H1 (cell line): ENCODE measurements around the gene ZBTB7B. TPM values are rescaled to one million over a fixed set of nuclear protein-coding genes. Genes with fewer than 3 reads are reported as not detected.
A peak's percentile ranks its signal among the peaks of the same experiment; 100 is the strongest.

ENCODE experiments used
- CTCF ChIA-PET: fragments of 300-600 bp; sonication (Branson Sonifier 250); formaldehyde crosslinking; loops from one replicate; lab custom pipeline; 2021; ENCODE audit not compliant: partially characterized antibody; lab: Charles Lee
- POLR2A ChIA-PET: fragments of 300-600 bp; sonication (Branson Sonifier 250); formaldehyde crosslinking; loops from one replicate; lab custom pipeline; 2021; ENCODE audit warnings: inconsistent platforms; ENCODE audit not compliant: partially characterized antibody; lab: Charles Lee
- DNase-seq, 2 experiments: peaks; one replicate each; pipeline versions ENCODE4 v3.0.0 to v3.0.0-alpha.2; 2010 to 2022; ENCODE audit warnings: low spot score in 2 of 2, low read depth in 1 of 2, mixed read lengths in 1 of 2
- FAIRE-seq: peaks from 2 replicates; lab custom pipeline; 2011; peaks lifted over from hg19 to GRCh38; lab: Jason Lieb, UNC
- H2AFZ ChIP-seq: 2 replicates; pipeline ENCODE4 v1.8.1; 2012; ENCODE audit warnings: low read length, inconsistent platforms
- H2AK5ac ChIP-seq: 2 replicates; pipeline ENCODE4 v1.6.1; 2013; ENCODE audit warnings: low read depth, low read length
- H2BK120ac ChIP-seq: replicated peaks from 2 replicates; pipeline ENCODE3; 2013; ENCODE audit warnings: low read depth, low read length, inconsistent platforms
- H2BK12ac ChIP-seq: 2 replicates; pipeline ENCODE4 v1.6.1; 2013; ENCODE audit warnings: low read depth, low read length
- H2BK15ac ChIP-seq: 2 replicates; pipeline ENCODE4 v1.6.1; 2013; ENCODE audit warnings: low read length
- H2BK20ac ChIP-seq: 2 replicates; pipeline ENCODE4 v1.6.1; 2013; ENCODE audit warnings: low read length
- H2BK5ac ChIP-seq: 2 replicates; pipeline ENCODE4 v1.6.1; 2013; ENCODE audit warnings: low read depth, low read length
- H3K14ac ChIP-seq: 2 replicates; pipeline ENCODE4 v1.6.1; 2013; ENCODE audit warnings: inconsistent platforms; ENCODE audit not compliant: insufficient read length
- H3K18ac ChIP-seq: 2 replicates; pipeline ENCODE4 v1.6.1; 2013; ENCODE audit warnings: low read length; ENCODE audit errors: extremely low read depth
- H3K23ac ChIP-seq: 2 replicates; pipeline ENCODE4 v1.6.1; 2013; ENCODE audit warnings: inconsistent platforms; ENCODE audit not compliant: insufficient read length
- H3K23me2 ChIP-seq: 2 replicates; pipeline ENCODE4 v1.6.1; 2013; ENCODE audit warnings: low read depth, low read length
- H3K27ac ChIP-seq: 2 replicates; pipeline ENCODE4 v1.6.1; 2011; ENCODE audit warnings: low read depth, low read length, inconsistent platforms
- H3K27me3 ChIP-seq, 4 experiments: replicated peaks in 1 of 4; 1 replicate in 1 of 4; 2 replicates in 3 of 4; pipeline versions ENCODE4 v1.6.1 to v1.8.1; 2011 to 2013; ENCODE audit warnings: low read length in 3 of 4, mild to moderate bottlenecking in 3 of 4, inconsistent platforms in 2 of 4, mixed read lengths in 2 of 4, moderate library complexity in 1 of 4; ENCODE audit not compliant: control insufficient read depth in 3 of 4, insufficient read depth in 3 of 4; ENCODE audit errors: extremely low read depth in 1 of 4
- H3K36me3 ChIP-seq, 4 experiments: 2 replicates each; pipeline versions ENCODE4 v1.6.1 to v1.8.1; 2011 to 2013; ENCODE audit warnings: mild to moderate bottlenecking in 4 of 4, low read length in 3 of 4, moderate library complexity in 2 of 4, control low read depth in 1 of 4, inconsistent platforms in 1 of 4; ENCODE audit not compliant: insufficient read depth in 4 of 4, control insufficient read depth in 2 of 4
- H3K4ac ChIP-seq: replicated peaks from 2 replicates; pipeline ENCODE3; 2013; ENCODE audit warnings: low read length, low read depth, mixed read lengths, inconsistent platforms; ENCODE audit not compliant: insufficient read length
- H3K4me1 ChIP-seq, 4 experiments: replicated peaks in 1 of 4; 1 replicate in 1 of 4; 2 replicates in 3 of 4; pipeline versions ENCODE4 v1.6.1 to v1.8.1; 2011 to 2013; ENCODE audit warnings: low read length in 3 of 4, inconsistent platforms in 2 of 4, mixed read lengths in 1 of 4; ENCODE audit not compliant: insufficient read depth in 4 of 4, control insufficient read depth in 3 of 4
- H3K4me2 ChIP-seq, 2 experiments: 2 replicates each; pipeline versions ENCODE4 v1.6.1 to v1.8.1; 2011 to 2013; ENCODE audit warnings: low read depth in 2 of 2, low read length in 2 of 2, control low read depth in 1 of 2, inconsistent platforms in 1 of 2, mild to moderate bottlenecking in 1 of 2; ENCODE audit not compliant: insufficient read depth in 1 of 2
- H3K4me3 ChIP-seq, 4 experiments: fragments of 200-600, 300-600 bp in 1 of 4; sonication (generic), shearing (Covaris generic), sonication (Bioruptor Twin) in 1 of 4; 2 replicates each; pipeline versions ENCODE4 v1.5.1 to v1.8.1; 2011 to 2016; ENCODE audit warnings: low read length in 4 of 4, low read depth in 3 of 4, control low read depth in 2 of 4, inconsistent platforms in 2 of 4, mild to moderate bottlenecking in 2 of 4, mixed read lengths in 1 of 4, moderate library complexity in 1 of 4; ENCODE audit not compliant: insufficient read depth in 2 of 4; ENCODE audit errors: extremely low read depth in 1 of 4
- H3K56ac ChIP-seq: replicated peaks from 2 replicates; pipeline ENCODE3; 2013; ENCODE audit warnings: low read depth, mild to moderate bottlenecking, mixed read lengths, low read length, inconsistent platforms; ENCODE audit not compliant: insufficient read length
- H3K79me1 ChIP-seq: 2 replicates; pipeline ENCODE4 v1.6.1; 2013; ENCODE audit warnings: low read depth, low read length, control low read depth
- H3K79me2 ChIP-seq, 2 experiments: 2 replicates each; pipeline versions ENCODE4 v1.6.1 to v1.8.1; 2012 to 2013; ENCODE audit warnings: low read length in 2 of 2, mild to moderate bottlenecking in 2 of 2, inconsistent platforms in 1 of 2; ENCODE audit not compliant: insufficient read depth in 2 of 2, control insufficient read depth in 1 of 2
- H3K9ac ChIP-seq, 4 experiments: replicated peaks in 1 of 4; 1 replicate in 1 of 4; 2 replicates in 3 of 4; pipeline versions ENCODE4 v1.6.1 to v1.8.1; 2011 to 2013; ENCODE audit warnings: low read depth in 3 of 4, low read length in 3 of 4, control low read depth in 2 of 4, mild to moderate bottlenecking in 2 of 4, moderate library complexity in 2 of 4, inconsistent platforms in 1 of 4; ENCODE audit errors: extremely low read depth in 1 of 4
- H3K9me3 ChIP-seq, 2 experiments: 2 replicates each; pipeline versions ENCODE4 v1.6.1 to v1.8.1; 2012 to 2013; ENCODE audit warnings: mild to moderate bottlenecking in 2 of 2, moderate library complexity in 2 of 2, control low read depth in 1 of 2, inconsistent platforms in 1 of 2, low read depth in 1 of 2, low read length in 1 of 2, mixed read lengths in 1 of 2; ENCODE audit not compliant: insufficient read depth in 2 of 2
- H4K20me1 ChIP-seq, 2 experiments: replicated peaks in 1 of 2; 2 replicates each; pipeline versions ENCODE3 to v1.8.1; 2011 to 2013; ENCODE audit warnings: inconsistent platforms in 2 of 2, low read length in 2 of 2, mild to moderate bottlenecking in 1 of 2; ENCODE audit not compliant: insufficient read depth in 2 of 2, control insufficient read depth in 1 of 2
- H4K5ac ChIP-seq: 2 replicates; pipeline ENCODE4 v1.6.1; 2013; ENCODE audit warnings: low read length, low read depth, mixed read lengths, inconsistent platforms; ENCODE audit not compliant: insufficient read length
- H4K8ac ChIP-seq: 2 replicates; pipeline ENCODE4 v1.8.0; 2013; ENCODE audit warnings: mild to moderate bottlenecking, moderate library complexity, low read length, inconsistent platforms; ENCODE audit not compliant: insufficient read depth; ENCODE audit errors: extremely low read depth
- H4K91ac ChIP-seq: replicated peaks from 2 replicates; pipeline ENCODE3; 2013; ENCODE audit warnings: low read length, mixed read lengths, inconsistent platforms; ENCODE audit not compliant: insufficient read length
- ATF2 ChIP-seq: IDR thresholded peaks from 2 replicates; pipeline ENCODE4 v1.6.1; 2012; ENCODE audit warnings: low read length, inconsistent platforms
- CEBPB ChIP-seq: IDR thresholded peaks from 2 replicates; pipeline ENCODE4 v1.6.1; 2012; ENCODE audit warnings: low read depth, low read length
- FOSL1 ChIP-seq: IDR thresholded peaks from 2 replicates; pipeline ENCODE4 v1.6.1; 2011; ENCODE audit warnings: mild to moderate bottlenecking, low read depth, low read length, moderate library complexity; ENCODE audit not compliant: insufficient read depth
- HDAC6 ChIP-seq: IDR thresholded peaks from one replicate; pipeline ENCODE4 v1.7.1; 2012; ENCODE audit warnings: low read depth, mild to moderate bottlenecking, inconsistent platforms, low read length, moderate library complexity
- POLR2A ChIP-seq, 2 experiments: IDR thresholded peaks; 1 replicate in 1 of 2; 2 replicates in 1 of 2; pipeline ENCODE4 v1.6.1; 2011; ENCODE audit warnings: low read depth in 2 of 2, low read length in 2 of 2, mild to moderate bottlenecking in 2 of 2; ENCODE audit errors: control extremely low read depth in 1 of 2
- POLR2AphosphoS5 ChIP-seq: IDR thresholded peaks from 2 replicates; pipeline ENCODE4 v1.6.1; 2011; ENCODE audit warnings: low read depth, low read length
- SIN3A ChIP-seq, 2 experiments: IDR thresholded peaks in 1 of 2; conservative IDR thresholded peaks in 1 of 2; 2 replicates each; pipeline ENCODE4 v1.6.1; 2011 to 2012; ENCODE audit warnings: low read length in 2 of 2, improper control_type of control experiment in 1 of 2, low read depth in 1 of 2, mild to moderate bottlenecking in 1 of 2
- WGBS, 2 experiments: shearing (Covaris generic) in 1 of 2; methylation state at CpG; one replicate each; pipeline versions ENCODE4 v1.1.6 to v1.1.7; 2013 to 2015; ENCODE audit warnings: low lambda C conversion rate in 2 of 2, mixed read lengths in 2 of 2, inconsistent platforms in 1 of 2, low coverage in 1 of 2, missing lambda C conversion rate in 1 of 2; ENCODE audit not compliant: insufficient replicate concordance in 2 of 2, insufficient coverage in 1 of 2, insufficient read length in 1 of 2; ENCODE audit errors: extremely low coverage in 1 of 2, missing lambda C conversion rate in 1 of 2; 5-methylcytosine and 5-hydroxymethylcytosine counted together
- polyA plus RNA-seq, 7 experiments: library from polyadenylated mRNA; depleted of rRNA in 3 of 7; stranded (reverse) in 5 of 7; unstranded in 2 of 7; fragments of >200 nt in 5 of 7; fragments of 200-250 nt in 2 of 7; gene quantifications; 1 replicate in 5 of 7; 2 replicates in 1 of 7; 4 replicates in 1 of 7; pipeline versions ENCODE4 v1.2.1 to v1.2.3, GENCODE V29; 2011 to 2013; ENCODE audit warnings: missing spikeins in 2 of 7, mixed read lengths in 2 of 7
- total RNA-seq: library from RNA; stranded (reverse); fragmentation: NEBNext Ultra II Directional; extraction: Animal tissue kit (Norgen Biotek cat#: 25700); gene quantifications from 2 replicates; pipeline ENCODE4 v1.2.1, GENCODE V29; 2021

ZBTB7B gene
- total and polyA plus RNA-seq, 2 of the 8 experiments (the other 6 are each of a cell fraction or from before 2014, with no cell fraction given), result 24.5 to 36.9 TPM

- H3K56ac ChIP-seq, result peak overlapping the region; percentile 62
- H3K27me3 ChIP-seq, result no peaks in the 10 kb centered on the region
- H2BK12ac ChIP-seq, result peak overlapping the region; percentile 80; the same call in 1 of the 2 replicates
- H3K18ac ChIP-seq, result peak overlapping the region; percentile 93
- ChIA-PET CTCF (interaction anchor here (1.0 to 14.0 kb wide), 9 partner anchors 9 to 204 kb away, joined by 3 to 258 read pairs (median 4); partner anchors contain the start of genes EFNA4, FLAD1 and LENEP), POLR2A (interaction anchor here (0.9 to 42.8 kb wide), 7 partner anchors 10 to 126 kb away, joined by 3 to 702 read pairs (median 4); partner anchors contain the start of genes CKS1B, FLAD1, LENEP and PBXIP1)
- H2BK20ac ChIP-seq, result peak overlapping the region; percentile 98; the same call in 1 of the 2 replicates
- peaks cover 6 to 25% (median 18%) of the 10 kb centered on the region in 4 experiments for H3K4me1 ChIP-seq
- FAIRE-seq (no peak), DNase-seq (no peak)
- TF ChIP-seq POLR2AphosphoS5 (no peak), FOSL1 (no peak), SIN3A (conservative IDR thresholded peaks at IDR 0.05 in 1 of 2, IDR thresholded peaks at IDR 0.05 in 1 of 2; ENCODE audit: low read depth in 1 of 2, low read length in 2 of 2) (peak in 1 of 2 experiments; percentile 54; a peak in 1 of 4 replicates), ATF2 (no peak), CEBPB (no peak), POLR2A (IDR thresholded peaks at IDR 0.05; ENCODE audit: control extremely low read depth in 1 of 2, low read depth in 2 of 2, low read length in 2 of 2) (no peak), HDAC6 (no peak)
- peak overlapping the region in 3 of 4 experiments; percentile 40 to 47 (median 45); a peak in 5 of 7 replicates for H3K9ac ChIP-seq
- H4K91ac ChIP-seq, result peak overlapping the region; percentile 94
- peak overlapping the region; percentile 79 to 93 for H3K4me2 ChIP-seq
- H3K36me3 ChIP-seq, result peaks cover 0 to 2% (median 0%) of the 10 kb centered on the region in 4 experiments; a peak in 2 of 8 replicates
- H3K23ac ChIP-seq, result no peak overlapping the region
- 0% methylated on average over 20 of the region's 37 CpGs; no CpG with 5 or more reads in 1 of the 2 experiments for WGBS, 2 experiments
- H4K5ac ChIP-seq, result peak overlapping the region; percentile 83
- H2BK120ac ChIP-seq, result no peak overlapping the region
- H3K4me3 ChIP-seq, result peak overlapping the region; percentile 87 to 99 (median 90)
- peak overlapping the region; percentile 92; the same call in 1 of the 2 replicates for H2BK5ac ChIP-seq
- H3K79me1 ChIP-seq, result peaks cover 13% of the 10 kb centered on the region
- H2AK5ac ChIP-seq, result no peak overlapping the region
- no peak overlapping the region for H2BK15ac ChIP-seq
- peak overlapping the region; percentile 32 for H3K4ac ChIP-seq
- H4K20me1 ChIP-seq, result peaks cover 0 to 17% of the 10 kb centered on the region in 2 experiments
- H3K79me2 ChIP-seq, result peaks cover 0 to 50% of the 10 kb centered on the region in 2 experiments; a peak in 3 of 4 replicates
- H4K8ac ChIP-seq, result no peak overlapping the region; the same call in 1 of the 2 replicates
- H2AFZ ChIP-seq, result no peak overlapping the region
- H3K9me3 ChIP-seq, result no peaks in the 10 kb centered on the region
- peak overlapping the region; percentile 48; the same call in 1 of the 2 replicates for H3K27ac ChIP-seq
- H3K23me2 ChIP-seq, result peaks cover 18% of the 10 kb centered on the region; the same call in 1 of the 2 replicates
- H3K14ac ChIP-seq, result peak overlapping the region; percentile 11
These were observed 694 bp downstream of the ZBTB7B start for GRCh38 chr1:155003227-155003765.
